GM12891 (cell line): Measurements from ENCODE around the gene CD22.

Experiments
- POLR2A ChIP-seq: IDR thresholded peaks from 2 replicates; pipeline ENCODE4 v1.6.1; 2011; ENCODE audit warnings: low read depth, low read length, control low read depth
- POLR2AphosphoS5 ChIP-seq: IDR thresholded peaks from 2 replicates; pipeline ENCODE4 v1.6.1; 2011; ENCODE audit warnings: low read depth, low read length, control low read depth
- SPI1 ChIP-seq: IDR thresholded peaks from 2 replicates; pipeline ENCODE4 v1.6.1; 2011; ENCODE audit warnings: low read depth, low read length, control low read depth
- TAF1 ChIP-seq: IDR thresholded peaks from 2 replicates; pipeline ENCODE4 v1.6.1; 2011; ENCODE audit warnings: low read depth, low read length, control low read depth

DNA sequence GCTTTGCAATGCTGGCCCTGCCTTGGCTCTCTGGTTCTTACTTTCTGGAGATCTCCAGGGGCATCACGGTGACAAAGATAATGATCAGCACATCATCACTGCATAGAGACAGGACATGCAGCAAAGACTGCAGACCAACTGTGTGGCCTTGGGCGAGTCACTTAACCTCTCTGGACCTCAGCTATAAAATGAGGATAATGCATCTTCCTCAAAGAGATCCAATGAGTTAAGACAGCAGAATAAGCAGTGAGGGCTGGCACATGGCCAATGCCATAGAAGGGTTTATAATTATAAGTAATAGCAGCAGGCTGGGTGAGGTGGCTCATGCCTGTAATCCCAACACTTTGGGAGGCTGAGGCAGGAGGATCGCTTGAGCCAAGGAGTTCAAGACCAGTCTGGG is 34.7 kb upstream of the CD22 start:
- no peak for TF ChIP-seq POLR2A
- no peak for TF ChIP-seq POLR2AphosphoS5
- no peak for TF ChIP-seq SPI1
- no peak for TF ChIP-seq TAF1
